Measurements from ENCODE around the gene MUS81. TPM values are rescaled to one million over a fixed set of nuclear protein-coding genes. Genes with fewer than 3 reads are reported as not detected.

The MUS81 gene
- total RNA-seq, 1 donor from 2014 or later, result 45.0 TPM

GRCh38 chr11:65907878-65908277 lies 47.6 kb downstream of the MUS81 start:
- H3K36me3 ChIP-seq, result no peaks in the 10 kb centered on the region
- intact Hi-C loops (cut with DNase I), result no loop called here

GRCh38 chr11:65911682-65912568 lies 51.7 kb downstream of the MUS81 start:
- no peaks in the 10 kb centered on the region for H3K36me3 ChIP-seq
- peak; percentile 43 to 53 (median 47) for TF ChIP-seq CTCF (IDR thresholded peaks at IDR 0.05)
- no peak overlapping the region for H3K4me3 ChIP-seq
- H3K4me1 ChIP-seq, result peaks cover 21 to 42% of the 10 kb centered on the region in 2 donors
- peak overlapping the region; percentile 35 to 72 for H3K27ac ChIP-seq
- DNase-seq (ENCODE audit: low spot score in 2 of 2), result peak in 1 of 2 donors; percentile 90
- intact Hi-C loops (cut with DNase I), result loop anchor here (1.0 kb wide), 1 partner anchor 12 kb away; the partner anchor contains the start of gene FOSL1
- no peaks in the 10 kb centered on the region for H3K27me3 ChIP-seq
- H3K9me3 ChIP-seq, result no peaks in the 10 kb centered on the region

More at GRCh38 chr11:65907878-65908277, 47.6 kb downstream of the MUS81 start:
- DNase-seq (ENCODE audit: low spot score in 2 of 2), result no peak
- H3K9me3 ChIP-seq, result no peaks in the 10 kb centered on the region
- no peaks in the 10 kb centered on the region for H3K27me3 ChIP-seq
- no peak overlapping the region for H3K27ac ChIP-seq
- no peak for TF ChIP-seq CTCF (IDR thresholded peaks at IDR 0.05)
- H3K4me1 ChIP-seq, result peaks cover 4 to 18% of the 10 kb centered on the region in 2 donors
- H3K4me3 ChIP-seq, result no peak overlapping the region

DNA sequence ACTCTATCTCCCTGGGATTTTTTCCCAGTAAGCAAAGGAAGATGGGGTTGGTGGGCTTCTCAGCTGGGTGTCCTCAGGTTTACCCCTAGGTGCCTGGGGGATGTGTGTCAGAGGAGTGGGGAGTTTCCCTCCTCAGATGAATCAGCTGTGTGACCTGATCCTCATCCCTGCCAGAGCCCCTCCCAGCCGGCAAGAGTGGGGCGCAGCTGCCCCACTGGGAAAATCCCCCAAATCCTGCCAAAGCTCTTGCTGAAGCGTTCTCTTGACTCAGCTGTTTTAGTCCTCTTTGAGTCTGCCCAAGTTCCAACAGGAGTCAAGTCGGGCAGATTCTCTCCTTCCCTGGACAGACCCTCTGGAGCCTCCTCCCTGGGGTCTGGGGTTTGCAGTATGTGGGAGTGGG lies 52.6 kb downstream of the MUS81 start:
- TF ChIP-seq CTCF (IDR thresholded peaks at IDR 0.05), result no peak
- peaks cover 29 to 52% of the 10 kb centered on the region in 2 donors for H3K4me1 ChIP-seq
- H3K4me3 ChIP-seq, result no peak overlapping the region
- DNase-seq (ENCODE audit: low spot score in 2 of 2), result no peak
- H3K27ac ChIP-seq, result peak overlapping the region; percentile 5 to 64
- no peaks in the 10 kb centered on the region for H3K27me3 ChIP-seq
- H3K36me3 ChIP-seq, result no peaks in the 10 kb centered on the region
- intact Hi-C loops (cut with DNase I), result no loop called here
- H3K9me3 ChIP-seq, result no peaks in the 10 kb centered on the region

GRCh38 chr11:65915101-65915820 lies 55.0 kb downstream of the MUS81 start:
- intact Hi-C loops (cut with DNase I), result loop anchor here (1.0 to 5.0 kb wide), 2 partner anchors 14 to 253 kb away; partner anchors contain the start of gene RELA
- peak overlapping the region; percentile 96 to 98 for H3K27ac ChIP-seq
- DNase-seq (ENCODE audit: low spot score in 2 of 2), result no peak
- H3K4me1 ChIP-seq, result peaks cover 38 to 56% of the 10 kb centered on the region in 2 donors
- H3K9me3 ChIP-seq, result no peaks in the 10 kb centered on the region
- H3K36me3 ChIP-seq, result no peaks in the 10 kb centered on the region
- no peaks in the 10 kb centered on the region for H3K27me3 ChIP-seq
- no peak for TF ChIP-seq CTCF (IDR thresholded peaks at IDR 0.05)
- peak overlapping the region in 1 of 2 donors; percentile 20 for H3K4me3 ChIP-seq

DNA sequence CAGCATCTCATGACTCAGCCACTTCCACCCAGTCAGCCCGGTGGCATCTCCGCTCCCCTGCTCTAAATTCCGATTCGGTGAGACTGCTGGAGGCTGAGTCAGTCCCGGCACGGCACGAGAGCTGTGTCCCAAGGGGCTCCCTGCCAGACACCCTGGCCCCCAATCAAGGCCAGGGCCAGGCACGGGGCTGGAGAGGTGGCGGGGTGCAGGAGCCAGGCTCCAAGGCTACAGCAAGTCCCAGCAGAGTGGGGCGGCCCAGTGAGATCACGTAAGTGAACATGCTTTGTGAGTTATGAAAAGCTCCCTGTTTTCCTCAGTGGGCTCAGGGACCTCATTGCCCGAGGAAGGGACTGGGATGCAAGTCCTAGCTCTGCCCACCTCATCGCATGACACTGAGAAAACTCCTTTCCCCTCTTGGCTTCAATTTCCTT lies 55.6 kb downstream of the MUS81 start:
- TF ChIP-seq CTCF (IDR thresholded peaks at IDR 0.05), result no peak
- Histone ChIP-seq H3K27me3 (no peaks in the 10 kb centered on the region), H3K4me1 (peaks cover 44 to 62% of the 10 kb centered on the region in 2 donors), H3K36me3 (no peaks in the 10 kb centered on the region), H3K4me3 (peak overlapping the region in 1 of 2 donors; percentile 98), H3K27ac (peak overlapping the region; percentile 96 to 98), H3K9me3 (no peaks in the 10 kb centered on the region)
- intact Hi-C loops (cut with DNase I), result loop anchor here (1.0 to 5.0 kb wide), 2 partner anchors 15 to 254 kb away; partner anchors contain the start of gene RELA
- DNase-seq (ENCODE audit: low spot score in 2 of 2), result peak; percentile 86 to 97

Other genes with a start within 250 kb of the MUS81 start
- gene MAP3K11, start 246.2 kb upstream of the MUS81 start, total RNA-seq, result 121 TPM
- gene PCNX3, start 244.7 kb upstream of the MUS81 start, total RNA-seq, result 181 TPM
- gene SIPA1, start 222.3 kb upstream of the MUS81 start, total RNA-seq, result 145 TPM
- gene RELA, start 197.5 kb upstream of the MUS81 start, total RNA-seq, result 115 TPM
- 31.0 TPM for gene KAT5, start 148.2 kb upstream of the MUS81 start, total RNA-seq
- gene RNASEH2C, start 139.6 kb upstream of the MUS81 start, total RNA-seq, result 155 TPM
- gene AP5B1, start 79.5 kb upstream of the MUS81 start, total RNA-seq, result 31.8 TPM
- not detected for gene OVOL1, start 73.4 kb upstream of the MUS81 start, total RNA-seq
- gene SNX32, start 26.5 kb upstream of the MUS81 start, total RNA-seq, result not detected
- 974 TPM for gene CFL1, start 2.3 kb upstream of the MUS81 start, total RNA-seq
- 92.8 TPM for gene EFEMP2, start 12.4 kb downstream of the MUS81 start, total RNA-seq
- not detected for gene CTSW, start 19.4 kb downstream of the MUS81 start, total RNA-seq
- gene FIBP, start 28.0 kb downstream of the MUS81 start, total RNA-seq, result 57.2 TPM
- gene CCDC85B, start 30.2 kb downstream of the MUS81 start, total RNA-seq, result 184 TPM
- 123 TPM for gene FOSL1, start 40.0 kb downstream of the MUS81 start, total RNA-seq
- gene C11orf68, start 58.6 kb downstream of the MUS81 start, total RNA-seq, result 25.3 TPM
- 135 TPM for gene DRAP1, start 59.0 kb downstream of the MUS81 start, total RNA-seq
- gene TSGA10IP, start 85.0 kb downstream of the MUS81 start, total RNA-seq, result not detected
- 28.4 TPM for gene SART1, start 101.3 kb downstream of the MUS81 start, total RNA-seq
- gene EIF1AD, start 141.7 kb downstream of the MUS81 start, total RNA-seq, result 15.6 TPM
- 11.7 TPM for gene BANF1, start 142.1 kb downstream of the MUS81 start, total RNA-seq
- gene CST6, start 151.6 kb downstream of the MUS81 start, total RNA-seq, result 4.4 TPM
- gene CATSPER1, start 166.0 kb downstream of the MUS81 start, total RNA-seq, result not detected
- gene GAL3ST3, start 188.7 kb downstream of the MUS81 start, total RNA-seq, result not detected
- gene SF3B2, start 191.9 kb downstream of the MUS81 start, total RNA-seq, result 128 TPM
- gene PACS1, start 209.8 kb downstream of the MUS81 start, total RNA-seq, result 138 TPM

Data from ascending aorta (tissue), 2 donors.